SH-SY5Y (cell line): ENCODE data around the gene ZBTB40.

ENCODE experiments used
- GATA2 ChIP-seq: IDR thresholded peaks from 2 replicates; pipeline ENCODE4 v1.6.1; 2011; ENCODE audit warnings: mild to moderate bottlenecking, low read depth, low read length
- GATA3 ChIP-seq: IDR thresholded peaks from 2 replicates; pipeline ENCODE4 v1.6.1; 2011; ENCODE audit warnings: low read depth, mild to moderate bottlenecking, low read length, moderate library complexity

GRCh38 chr1:22411589-22411988, 40.1 kb upstream of the ZBTB40 start:
- TF ChIP-seq GATA2 (no peak), GATA3 (no peak)
